Measurements from ENCODE around the gene RRP7A.

RRP7A gene

GRCh38 chr22:42562684-42563083 is 43.1 kb upstream of the RRP7A start:
- Histone ChIP-seq H3K27me3 (ENCODE audit: low read length) (no peaks in the 10 kb centered on the region), H3K9me3 (ENCODE audit: insufficient read depth, low read length) (no peaks in the 10 kb centered on the region), H3K4me2 (ENCODE audit: low read depth, low read length, poor library complexity, severe bottlenecking) (peak overlapping the region; percentile 15), H3K27ac (ENCODE audit: low read depth, low read length) (no peak overlapping the region), H3F3A (ENCODE audit: insufficient read depth) (0 out of 2 replicates have a peak, but pooled peaks cover 6% of the 10 kb centered on the region), H2AFZ (ENCODE audit: low read depth, low read length, severe bottlenecking) (no peak overlapping the region), H3K9ac (ENCODE audit: low read length) (no peak overlapping the region), H3K36me3 (ENCODE audit: low read length) (no peaks in the 10 kb centered on the region), H3K4me3 (ENCODE audit: insufficient read depth, low read length, poor library complexity, severe bottlenecking) (no peak overlapping the region), H4K20me1 (ENCODE audit: low read depth, low read length) (no peaks in the 10 kb centered on the region), H3K79me2 (ENCODE audit: insufficient read depth, low read length) (no peaks in the 10 kb centered on the region), H3K9me2 (replicated peaks; ENCODE audit: insufficient read depth, low read length) (no peaks in the 10 kb centered on the region)
- TF ChIP-seq CTCF (IDR thresholded peaks at IDR 0.05; ENCODE audit: insufficient read depth, low read length, poor library complexity, severe bottlenecking), result no peak
- TF ChIP-seq EZH2phosphoT487 (conservative IDR thresholded peaks at IDR 0.05; ENCODE audit: low read length), result no peak

- TF ChIP-seq EZH2phosphoT487 (conservative IDR thresholded peaks at IDR 0.05; ENCODE audit: low read length) (no peak), CTCF (IDR thresholded peaks at IDR 0.05; ENCODE audit: insufficient read depth, low read length, poor library complexity, severe bottlenecking) (no peak)
- Histone ChIP-seq H3K9me2 (replicated peaks; ENCODE audit: insufficient read depth, low read length) (no peaks in the 10 kb centered on the region), H4K20me1 (ENCODE audit: low read depth, low read length) (no peaks in the 10 kb centered on the region), H3K4me3 (ENCODE audit: insufficient read depth, low read length, poor library complexity, severe bottlenecking) (no peak overlapping the region), H3K9ac (ENCODE audit: low read length) (no peak overlapping the region), H3K27ac (ENCODE audit: low read depth, low read length) (no peak overlapping the region), H3K4me2 (ENCODE audit: low read depth, low read length, poor library complexity, severe bottlenecking) (peak overlapping the region; percentile 15), H2AFZ (ENCODE audit: low read depth, low read length, severe bottlenecking) (no peak overlapping the region), H3F3A (ENCODE audit: insufficient read depth) (0 out of 2 replicates have a peak, but pooled peaks cover 6% of the 10 kb centered on the region), H3K9me3 (ENCODE audit: insufficient read depth, low read length) (no peaks in the 10 kb centered on the region), H3K36me3 (ENCODE audit: low read length) (no peaks in the 10 kb centered on the region), H3K79me2 (ENCODE audit: insufficient read depth, low read length) (no peaks in the 10 kb centered on the region), H3K27me3 (ENCODE audit: low read length) (no peaks in the 10 kb centered on the region)
These were observed 42.7 kb upstream of the RRP7A start for GRCh38 chr22:42562279-42562678.

- H3K79me2 ChIP-seq (ENCODE audit: insufficient read depth, low read length), result no peaks in the 10 kb centered on the region
- H3K9ac ChIP-seq (ENCODE audit: low read length), result no peak overlapping the region
- H3F3A ChIP-seq (ENCODE audit: insufficient read depth), result 0 out of 2 replicates have a peak, but pooled peaks cover 6% of the 10 kb centered on the region
- H3K9me2 ChIP-seq (replicated peaks; ENCODE audit: insufficient read depth, low read length), result no peaks in the 10 kb centered on the region
- no peak overlapping the region for H2AFZ ChIP-seq (ENCODE audit: low read depth, low read length, severe bottlenecking)
- H3K36me3 ChIP-seq (ENCODE audit: low read length), result no peaks in the 10 kb centered on the region
- TF ChIP-seq CTCF (IDR thresholded peaks at IDR 0.05; ENCODE audit: insufficient read depth, low read length, poor library complexity, severe bottlenecking), result no peak
- no peak for TF ChIP-seq EZH2phosphoT487 (conservative IDR thresholded peaks at IDR 0.05; ENCODE audit: low read length)
- H3K4me2 ChIP-seq (ENCODE audit: low read depth, low read length, poor library complexity, severe bottlenecking), result no peak overlapping the region
- no peak overlapping the region for H3K27ac ChIP-seq (ENCODE audit: low read depth, low read length)
- H3K9me3 ChIP-seq (ENCODE audit: insufficient read depth, low read length), result no peaks in the 10 kb centered on the region
- H4K20me1 ChIP-seq (ENCODE audit: low read depth, low read length), result no peaks in the 10 kb centered on the region
- no peaks in the 10 kb centered on the region for H3K27me3 ChIP-seq (ENCODE audit: low read length)
- no peak overlapping the region for H3K4me3 ChIP-seq (ENCODE audit: insufficient read depth, low read length, poor library complexity, severe bottlenecking)
These were observed 42.3 kb upstream of the RRP7A start for GRCh38 chr22:42561856-42562255.

Measured in SU-DHL-6 (cell line).